Right lobe of liver (tissue), 6 donors: ENCODE results near the gene ALDH18A1. TPM values are rescaled to one million over a fixed set of nuclear protein-coding genes. Genes with fewer than 3 reads are reported as not detected.

ENCODE experiments used
- ATAC-seq, 4 donors: fragments of 200-7000 bp; cut with Tn5 transposase; one replicate each; pipeline ENCODE4 v1.9.1; 2020; ENCODE audit warnings: mild to moderate bottlenecking in 4 of 4, moderate library complexity in 4 of 4
- DNase-seq, 3 donors: peaks; one replicate each; pipeline ENCODE4 v3.0.0-alpha.2; 2020
- H3K27ac ChIP-seq, 3 donors: fragments of 200-600 bp; one replicate each; pipeline ENCODE4 v1.8.0; 2022
- H3K27me3 ChIP-seq, 2 donors: fragments of 200-600 bp; one replicate each; pipeline ENCODE4 v1.8.0; 2022
- H3K36me3 ChIP-seq, 4 donors: fragments of 200-600 bp; sonication (generic) in 1 of 4; one replicate each; pipeline versions ENCODE4 v1.5.1 to v1.8.0; 2017 to 2022; ENCODE audit warnings: control low read depth in 1 of 4
- H3K4me1 ChIP-seq, 4 donors: fragments of 200-600 bp; sonication (generic) in 1 of 4; one replicate each; pipeline versions ENCODE4 v1.5.1 to v1.8.0; 2017 to 2022; ENCODE audit warnings: control low read depth in 1 of 4
- H3K4me3 ChIP-seq, 3 donors: fragments of 200-600 bp; one replicate each; pipeline ENCODE4 v1.8.0; 2022
- H3K9me3 ChIP-seq, 4 donors: fragments of 200-600 bp; sonication (generic) in 1 of 4; one replicate each; pipeline versions ENCODE4 v1.5.1 to v1.8.0; 2017 to 2022; ENCODE audit warnings: control low read depth in 1 of 4
- POLR2A ChIP-seq: fragments of 450-650 bp; IDR thresholded peaks from one replicate; pipeline ENCODE4 v1.6.1; 2017; ENCODE audit warnings: antibody characterized with exemption, mild to moderate bottlenecking
- WGBS: methylation state at CpG from one replicate; pipeline ENCODE4 v1.1.6; 2018; ENCODE audit warnings: low coverage, low lambda C conversion rate; ENCODE audit not compliant: insufficient coverage; ENCODE audit errors: missing lambda C conversion rate; 5-methylcytosine and 5-hydroxymethylcytosine counted together
- intact Hi-C, 2 donors: fragments of 100-400 bp; cut with DNase I; formaldehyde crosslinking; loops; one replicate each; pipeline versions ENCODE4 v1.11.2 to v1.14.1; 2022
- total RNA-seq, 6 experiments: library from RNA; depleted of rRNA in 2 of 6; stranded (reverse); fragments of >200 nt in 2 of 6; fragmentation: NEBNext Ultra II Directional in 3 of 6; extraction: Animal tissue kit (Norgen Biotek cat#: 25700) in 3 of 6; gene quantifications; one replicate each; pipeline versions ENCODE4 v1.1.0 to v1.2.4, GENCODE V29; 2016 to 2023
- TF ChIP-seq, protein P1 (sequence below), 4 donors: fragments of 200-600 bp in 3 of 4; fragments of 450-650 bp in 1 of 4; IDR thresholded peaks; one replicate each; pipeline versions ENCODE4 v1.5.1 to v1.8.0; 2016 to 2022; ENCODE audit warnings: antibody characterized with exemption in 4 of 4, mild to moderate bottlenecking in 2 of 4
- donor health status: DM: no; HTN: yes; CAD: no.
- donor health status: DM: no; HTN: no; CAD: no.
- donor health status: DM: no; HTN: no; CAD: no.
- donor health status: DM: no; HTN: yes; CAD: no.
- donor health status: DM: no; HTN: yes; CAD: no.

Gene ALDH18A1
- total RNA-seq, 6 experiments from 2014 or later = 28.4 to 41.2 (median 34.4) TPM

DNA sequence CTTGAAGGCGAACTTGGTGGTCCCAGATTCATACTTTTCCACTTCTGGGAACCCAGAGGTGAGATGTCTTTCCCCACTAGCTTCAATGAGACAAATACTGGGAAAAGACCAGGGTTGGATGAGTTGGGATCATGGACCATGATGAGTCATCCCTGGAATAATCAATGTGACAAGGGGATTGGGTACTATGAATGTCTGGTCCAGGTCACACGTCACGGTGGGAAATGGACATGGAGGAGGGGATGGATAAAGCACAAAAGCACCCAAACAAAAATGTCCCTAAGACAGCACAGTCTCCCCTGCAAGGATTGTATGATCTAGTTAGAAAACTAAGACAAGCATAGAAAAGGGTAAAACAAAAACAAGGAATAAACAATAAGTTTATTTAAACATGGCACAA lies 83.0 kb downstream of the ALDH18A1 start:
- H3K4me1 ChIP-seq = no peaks in the 10 kb centered on the region
- no peaks in the 10 kb centered on the region for H3K27me3 ChIP-seq
- no peak for DNase-seq
- TF ChIP-seq, protein P1, sequence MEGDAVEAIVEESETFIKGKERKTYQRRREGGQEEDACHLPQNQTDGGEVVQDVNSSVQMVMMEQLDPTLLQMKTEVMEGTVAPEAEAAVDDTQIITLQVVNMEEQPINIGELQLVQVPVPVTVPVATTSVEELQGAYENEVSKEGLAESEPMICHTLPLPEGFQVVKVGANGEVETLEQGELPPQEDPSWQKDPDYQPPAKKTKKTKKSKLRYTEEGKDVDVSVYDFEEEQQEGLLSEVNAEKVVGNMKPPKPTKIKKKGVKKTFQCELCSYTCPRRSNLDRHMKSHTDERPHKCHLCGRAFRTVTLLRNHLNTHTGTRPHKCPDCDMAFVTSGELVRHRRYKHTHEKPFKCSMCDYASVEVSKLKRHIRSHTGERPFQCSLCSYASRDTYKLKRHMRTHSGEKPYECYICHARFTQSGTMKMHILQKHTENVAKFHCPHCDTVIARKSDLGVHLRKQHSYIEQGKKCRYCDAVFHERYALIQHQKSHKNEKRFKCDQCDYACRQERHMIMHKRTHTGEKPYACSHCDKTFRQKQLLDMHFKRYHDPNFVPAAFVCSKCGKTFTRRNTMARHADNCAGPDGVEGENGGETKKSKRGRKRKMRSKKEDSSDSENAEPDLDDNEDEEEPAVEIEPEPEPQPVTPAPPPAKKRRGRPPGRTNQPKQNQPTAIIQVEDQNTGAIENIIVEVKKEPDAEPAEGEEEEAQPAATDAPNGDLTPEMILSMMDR (IDR thresholded peaks at IDR 0.05) = no peak
- no peak for TF ChIP-seq POLR2A
- no peaks in the 10 kb centered on the region for H3K9me3 ChIP-seq
- no peak for ATAC-seq
- H3K27ac ChIP-seq = no peak overlapping the region
- WGBS = 54% methylated on average over 3 of the region's 3 CpGs
- intact Hi-C loops = loop anchor here in 1 of 2 donors (10.0 kb wide), 1 partner anchor 149 kb away; no protein-coding TSS in a partner anchor
- H3K4me3 ChIP-seq = no peak overlapping the region
- H3K36me3 ChIP-seq = no peaks in the 10 kb centered on the region

DNA sequence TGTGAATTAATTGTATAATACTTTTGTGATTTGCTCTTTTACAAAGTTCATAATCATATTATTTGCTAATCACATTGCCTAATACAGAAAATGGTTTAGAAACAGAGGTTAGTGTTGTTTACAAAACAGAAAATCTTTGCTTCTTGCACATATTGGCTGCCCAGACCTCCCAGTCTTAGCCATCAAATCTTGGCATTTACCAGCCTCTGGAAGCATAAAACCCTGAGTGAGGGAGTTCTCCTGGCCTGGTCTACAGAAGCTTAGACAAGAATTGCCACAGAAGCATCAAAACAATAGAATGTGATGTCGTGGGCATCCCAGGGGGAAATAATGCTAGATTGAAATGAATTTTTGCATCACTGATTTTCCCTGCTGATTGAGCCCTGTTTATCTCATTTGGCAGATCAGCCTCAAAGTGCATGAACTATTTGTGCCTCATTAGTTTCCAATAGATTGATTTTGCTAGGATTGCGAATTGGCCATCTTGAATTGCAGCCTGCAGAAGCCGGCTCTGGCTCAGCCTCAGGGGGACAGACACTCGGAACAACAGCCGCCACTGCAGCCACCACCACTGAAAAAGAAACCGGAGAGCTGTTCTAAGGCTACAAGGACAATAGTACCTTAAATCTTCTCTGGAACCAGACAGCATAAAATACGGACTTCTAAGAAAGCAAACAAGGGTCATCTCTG lies 84.2 kb downstream of the ALDH18A1 start:
- Histone ChIP-seq H3K27me3 (no peaks in the 10 kb centered on the region), H3K36me3 (no peaks in the 10 kb centered on the region), H3K27ac (no peak overlapping the region), H3K9me3 (no peaks in the 10 kb centered on the region), H3K4me3 (no peak overlapping the region), H3K4me1 (no peaks in the 10 kb centered on the region)
- intact Hi-C loops = loop anchor here in 1 of 2 donors (10.0 kb wide), 1 partner anchor 147 kb away; no protein-coding TSS in a partner anchor
- DNase-seq = no peak
- ATAC-seq = no peak
- TF ChIP-seq POLR2A = no peak
- TF ChIP-seq, protein P1 (IDR thresholded peaks at IDR 0.05) = no peak
- 75% methylated on average over 6 of the region's 7 CpGs for WGBS

DNA sequence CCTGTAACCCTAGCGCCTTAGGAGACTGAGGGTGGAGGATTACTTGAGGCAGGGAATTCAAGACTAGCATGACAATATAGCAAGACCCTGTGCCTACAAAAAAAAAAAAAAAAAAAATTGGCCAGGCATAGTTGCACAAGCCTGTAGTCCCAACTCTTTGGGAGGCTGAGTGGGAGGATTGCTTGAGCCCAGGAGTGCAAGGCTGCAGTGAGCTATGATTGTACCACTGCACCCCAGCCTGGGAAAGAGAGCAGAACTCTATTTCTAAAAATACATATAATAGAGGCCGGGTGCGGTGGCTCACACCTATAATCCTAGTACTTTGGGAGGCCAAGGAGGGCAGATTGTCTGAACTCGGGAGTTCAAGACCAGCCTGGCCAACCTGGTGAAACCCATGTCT lies 85.1 kb downstream of the ALDH18A1 start:
- DNase-seq = no peak
- H3K4me1 ChIP-seq = no peaks in the 10 kb centered on the region
- TF ChIP-seq, protein P1 (IDR thresholded peaks at IDR 0.05) = no peak
- TF ChIP-seq POLR2A = no peak
- H3K27ac ChIP-seq = no peak overlapping the region
- no peaks in the 10 kb centered on the region for H3K9me3 ChIP-seq
- H3K27me3 ChIP-seq = no peaks in the 10 kb centered on the region
- no peak overlapping the region for H3K4me3 ChIP-seq
- intact Hi-C loops = loop anchor here in 1 of 2 donors (10.0 kb wide), 1 partner anchor 147 kb away; no protein-coding TSS in a partner anchor
- WGBS = 92% methylated on average over 1 of the region's 4 CpGs
- no peak for ATAC-seq
- no peaks in the 10 kb centered on the region for H3K36me3 ChIP-seq

DNA sequence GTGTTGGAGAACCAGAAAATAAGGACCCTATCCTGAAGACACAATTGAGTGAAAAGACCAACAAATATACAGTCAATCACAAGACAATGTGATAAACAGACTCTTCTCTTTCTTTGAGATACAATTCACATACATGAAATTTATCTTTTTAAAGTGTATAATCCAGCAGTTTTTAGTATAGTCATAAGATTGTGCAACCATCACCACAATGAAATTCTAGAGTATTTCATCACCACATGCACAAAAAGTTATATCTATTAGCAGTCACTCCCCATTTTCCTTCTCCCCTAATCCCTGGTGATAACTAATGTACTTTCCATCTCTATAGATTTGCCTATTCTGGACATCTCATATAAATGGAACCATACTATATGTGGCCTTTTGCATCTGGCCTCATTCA lies 87.1 kb downstream of the ALDH18A1 start:
- no peak overlapping the region for H3K4me3 ChIP-seq
- H3K9me3 ChIP-seq = no peaks in the 10 kb centered on the region
- intact Hi-C loops = loop anchor here in 1 of 2 donors (10.0 kb wide), 1 partner anchor 135 kb away; no protein-coding TSS in a partner anchor
- no peaks in the 10 kb centered on the region for H3K4me1 ChIP-seq
- no peaks in the 10 kb centered on the region for H3K36me3 ChIP-seq
- H3K27me3 ChIP-seq = no peaks in the 10 kb centered on the region
- no peak overlapping the region for H3K27ac ChIP-seq
- ATAC-seq = no peak
- no peak for DNase-seq
- TF ChIP-seq, protein P1 (IDR thresholded peaks at IDR 0.05) = no peak
- TF ChIP-seq POLR2A = no peak
